ENCODE results near the gene NAA20. TPM values are rescaled to one million over a fixed set of nuclear protein-coding genes. Genes with fewer than 3 reads are reported as not detected.

NAA20 gene
- total and polyA plus RNA-seq, 2 of the 13 experiments (the other 11 are each of a cell fraction or from before 2014, with no cell fraction given): 81.9 to 82.8 TPM

DNA sequence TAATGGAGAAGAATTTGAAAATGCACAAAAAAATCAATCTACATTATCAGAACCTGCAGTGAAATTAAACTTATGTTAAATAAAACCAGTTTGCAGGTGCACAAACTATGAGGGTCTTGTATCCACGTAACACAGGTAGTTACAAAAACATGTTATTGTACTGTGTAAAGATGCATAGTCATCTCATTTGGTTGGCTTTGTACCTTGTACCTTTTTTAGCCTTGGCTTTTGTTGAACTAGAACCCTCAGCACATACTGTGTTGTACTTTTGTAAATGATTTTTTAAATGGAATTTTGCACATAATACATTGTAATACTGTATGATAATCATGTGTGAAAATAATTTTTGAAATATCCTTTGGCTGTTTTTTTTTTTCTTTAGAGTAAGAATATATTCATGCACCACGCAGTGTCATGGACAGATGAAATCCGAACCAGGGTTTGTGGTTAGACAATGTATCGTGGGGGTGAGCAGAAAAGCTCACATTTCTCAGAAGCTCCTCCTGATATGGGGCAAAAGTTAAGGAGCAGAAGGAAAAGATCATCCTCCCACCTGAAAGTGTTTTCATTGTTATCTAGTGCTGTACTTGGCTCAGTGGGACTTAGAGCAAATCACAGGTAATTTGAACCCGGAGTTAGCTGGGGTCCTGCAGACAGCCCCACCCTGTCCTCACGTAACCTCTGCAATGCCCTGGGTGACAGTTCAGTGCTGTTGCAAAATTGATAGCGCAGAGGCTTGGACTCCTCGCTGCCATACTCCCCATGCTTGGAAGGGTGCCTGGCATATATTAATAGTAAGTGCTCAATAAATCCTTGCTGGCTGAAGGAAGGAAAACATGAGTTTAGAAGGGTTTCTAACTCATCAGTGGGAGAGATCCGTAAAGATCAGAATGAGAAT lies 14.8 kb upstream of the NAA20 start (continued):
- peak; percentile 42; the same call in 1 of the 2 replicates for TF ChIP-seq MXD3 (CRISPR knock-in tag; IDR thresholded peaks at IDR 0.05)
- peak; percentile 90 for TF ChIP-seq NCOR1 (IDR thresholded peaks at IDR 0.05; ENCODE audit: borderline replicate concordance, low read length)
- peak; percentile 78 for TF ChIP-seq FOXO1 (CRISPR knock-in tag; IDR thresholded peaks at IDR 0.05)
- TF ChIP-seq IRF9 (CRISPR knock-in tag; IDR thresholded peaks at IDR 0.05; ENCODE audit: borderline replicate concordance): peak; percentile 79; the same call in 1 of the 2 replicates
- peak; percentile 81 for TF ChIP-seq HOXA3 (CRISPR knock-in tag; IDR thresholded peaks at IDR 0.05)
- TF ChIP-seq ZBTB49 (CRISPR knock-in tag; IDR thresholded peaks at IDR 0.05; ENCODE audit: borderline replicate concordance): peak; percentile 74; the same call in 1 of the 2 replicates
- TF ChIP-seq SNAPC2 (CRISPR knock-in tag; IDR thresholded peaks at IDR 0.05): peak; percentile 17; the same call in 1 of the 2 replicates
- no peak for TF ChIP-seq ZFP36 (IDR thresholded peaks at IDR 0.05; ENCODE audit: borderline replicate concordance, low read depth, low read length, partially characterized antibody)
- peak; percentile 39 to 49; a peak in 2 of 4 replicates for TF ChIP-seq NR2F1 (CRISPR knock-in tag; IDR thresholded peaks at IDR 0.05)
- TF ChIP-seq ZNF260 (CRISPR knock-in tag; IDR thresholded peaks at IDR 0.05; ENCODE audit: borderline replicate concordance, low read depth): no peak
- peak; percentile 95 for TF ChIP-seq PATZ1 (CRISPR knock-in tag; IDR thresholded peaks at IDR 0.05)
- peak; percentile 66 for TF ChIP-seq DPF2 (CRISPR knock-in tag; IDR thresholded peaks at IDR 0.05; ENCODE audit: borderline replicate concordance, low read depth)
- TF ChIP-seq FOXA3 (CRISPR knock-in tag; IDR thresholded peaks at IDR 0.05): peak; percentile 66
- TF ChIP-seq ARID3A (IDR thresholded peaks at IDR 0.05; ENCODE audit: low read depth, low read length): peak; percentile 74
- TF ChIP-seq TSC22D2 (CRISPR knock-in tag; IDR thresholded peaks at IDR 0.05; ENCODE audit: borderline replicate concordance): peak; percentile 28; the same call in 1 of the 2 replicates
- peak; percentile 82; the same call in 1 of the 2 replicates for TF ChIP-seq ZNF430 (CRISPR knock-in tag; IDR thresholded peaks at IDR 0.05)
- peak; percentile 55; the same call in 1 of the 2 replicates for TF ChIP-seq ZNF263 (CRISPR knock-in tag; IDR thresholded peaks at IDR 0.05)
